Astrocyte of the spinal cord (primary cell): Measurements from ENCODE around the gene PKMYT1.
"Not testable (repeated sequence)": the region's sequence is repeated elsewhere in the genome, so short reads cannot be mapped to it uniquely, and the experiment has no call there.

Source experiments
- DNase-seq: peaks from one replicate; pipeline ENCODE4 v3.0.0; 2011; ENCODE audit warnings: low read depth, low spot score
- H3K4me3 ChIP-seq: 2 replicates; pipeline ENCODE4 v1.5.1; 2011; ENCODE audit warnings: low read depth, mild to moderate bottlenecking, low read length, moderate library complexity
- CTCF ChIP-seq: IDR thresholded peaks from 2 replicates; pipeline ENCODE4 v1.5.1; 2012; ENCODE audit warnings: low read depth, mild to moderate bottlenecking, low read length, inconsistent platforms
- in situ Hi-C: cut with HindIII; loops from 2 replicates; pipeline ENCODE4 v1.10.0; 2017; ENCODE audit warnings: low sequenced_read_pairs

The PKMYT1 gene

GRCh38 chr16:2930236-2930635, 50.0 kb downstream of the PKMYT1 start:
- in situ Hi-C loops = no loop called here
- no peak for TF ChIP-seq CTCF
- no peak overlapping the region for H3K4me3 ChIP-seq
- no peak for DNase-seq

- DNase-seq = no peak
- no peak overlapping the region for H3K4me3 ChIP-seq
- in situ Hi-C loops = no loop called here
- TF ChIP-seq CTCF = no peak
Measured at GRCh38 chr16:2929693-2930092, 50.6 kb downstream of the PKMYT1 start.

GRCh38 chr16:2928796-2929195, 51.5 kb downstream of the PKMYT1 start:
- no peak overlapping the region for H3K4me3 ChIP-seq
- in situ Hi-C loops = no loop called here
- DNase-seq = no peak
- no peak for TF ChIP-seq CTCF

- H3K4me3 ChIP-seq, DNase-seq, in situ Hi-C loops: not testable (repeated sequence)
Measured at GRCh38 chr16:2928151-2928550, 52.1 kb downstream of the PKMYT1 start.

GRCh38 chr16:2927010-2927646, 53.1 kb downstream of the PKMYT1 start:
- in situ Hi-C loops = no loop called here
- TF ChIP-seq CTCF = peak; percentile 91
- H3K4me3 ChIP-seq = no peak overlapping the region
- DNase-seq = peak; percentile 85

GRCh38 chr16:2926650-2926999, 53.6 kb downstream of the PKMYT1 start:
- DNase-seq = no peak

More at GRCh38 chr16:2926650-2926999, 53.6 kb downstream of the PKMYT1 start:
- in situ Hi-C loops = no loop called here
- no peak overlapping the region for H3K4me3 ChIP-seq
- no peak for TF ChIP-seq CTCF
